Measurements from ENCODE around the gene NRCAM.

The NRCAM gene

DNA sequence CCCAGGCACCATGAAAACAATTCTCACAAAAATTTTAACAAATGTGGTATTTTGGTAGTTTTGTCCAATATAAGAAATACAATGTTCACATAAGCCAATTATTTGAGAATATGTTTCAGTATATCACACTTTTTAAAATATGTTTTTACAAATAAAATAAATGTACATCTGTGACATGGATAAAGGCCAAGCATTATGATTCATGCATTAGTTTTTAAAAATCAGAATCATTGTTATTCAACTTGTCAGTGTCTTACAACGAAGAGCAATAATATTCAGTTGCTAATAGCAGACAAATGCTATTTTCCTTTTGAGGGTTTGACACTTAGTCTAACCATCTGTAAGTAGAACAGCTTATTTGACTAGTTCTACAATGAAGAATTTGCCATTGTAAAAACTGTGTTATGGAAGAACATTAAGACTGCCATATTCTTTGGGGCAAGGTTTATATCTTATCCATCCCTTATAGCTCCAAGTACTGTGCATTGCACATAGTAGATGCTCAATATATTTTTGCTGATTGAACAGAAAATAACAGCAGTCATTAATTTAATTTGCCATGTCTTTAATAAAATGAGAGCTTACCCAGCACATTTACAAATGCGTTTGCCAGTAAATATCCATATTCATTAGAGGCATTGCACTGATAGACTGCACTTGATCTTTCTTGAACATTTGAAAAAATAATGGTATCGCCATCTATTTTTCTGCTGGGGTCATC, 258.7 kb downstream of the NRCAM start (continued):
- TF ChIP-seq PATZ1 (CRISPR knock-in tag; IDR thresholded peaks at IDR 0.05; ENCODE audit: borderline replicate concordance), result no peak
- TF ChIP-seq, protein P1, sequence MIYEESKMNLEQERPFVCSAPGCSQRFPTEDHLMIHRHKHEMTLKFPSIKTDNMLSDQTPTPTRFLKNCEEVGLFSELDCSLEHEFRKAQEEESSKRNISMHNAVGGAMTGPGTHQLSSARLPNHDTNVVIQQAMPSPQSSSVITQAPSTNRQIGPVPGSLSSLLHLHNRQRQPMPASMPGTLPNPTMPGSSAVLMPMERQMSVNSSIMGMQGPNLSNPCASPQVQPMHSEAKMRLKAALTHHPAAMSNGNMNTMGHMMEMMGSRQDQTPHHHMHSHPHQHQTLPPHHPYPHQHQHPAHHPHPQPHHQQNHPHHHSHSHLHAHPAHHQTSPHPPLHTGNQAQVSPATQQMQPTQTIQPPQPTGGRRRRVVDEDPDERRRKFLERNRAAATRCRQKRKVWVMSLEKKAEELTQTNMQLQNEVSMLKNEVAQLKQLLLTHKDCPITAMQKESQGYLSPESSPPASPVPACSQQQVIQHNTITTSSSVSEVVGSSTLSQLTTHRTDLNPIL (CRISPR knock-in tag; IDR thresholded peaks at IDR 0.05; ENCODE audit: low read depth), result no peak

DNA sequence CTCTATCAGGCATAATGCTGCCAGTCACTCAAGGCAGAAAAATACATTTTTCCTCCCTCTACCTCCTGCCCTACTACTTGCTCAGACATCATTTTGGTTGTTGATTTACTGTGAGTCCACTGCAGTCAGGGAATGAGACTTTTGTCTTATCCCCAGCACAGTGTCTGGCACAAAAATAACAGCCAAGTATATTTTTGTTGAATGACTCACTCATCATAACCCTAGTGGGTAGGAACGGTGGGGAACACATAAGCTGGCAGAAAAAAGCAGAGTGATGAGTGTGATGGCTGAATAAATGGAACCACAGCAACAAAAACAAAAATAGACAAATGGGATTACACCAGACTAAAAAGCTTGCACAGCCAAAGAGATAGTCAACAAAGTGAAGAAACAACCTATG, 260.2 kb downstream of the NRCAM start:
- TF ChIP-seq GLIS3 (CRISPR knock-in tag; IDR thresholded peaks at IDR 0.05) (no peak), ZNF565 (CRISPR knock-in tag; conservative IDR thresholded peaks at IDR 0.05; ENCODE audit: low read depth) (no peak), CSRNP3 (CRISPR knock-in tag; IDR thresholded peaks at IDR 0.05) (no peak), SNAI2 (CRISPR knock-in tag; IDR thresholded peaks at IDR 0.05) (no peak), ESRRG (CRISPR knock-in tag; IDR thresholded peaks at IDR 0.05) (no peak), OSR1 (CRISPR knock-in tag; IDR thresholded peaks at IDR 0.05) (no peak), BACH2 (CRISPR knock-in tag; IDR thresholded peaks at IDR 0.05; ENCODE audit: borderline replicate concordance) (no peak), TCF4 (CRISPR knock-in tag; IDR thresholded peaks at IDR 0.05; ENCODE audit: borderline replicate concordance) (no peak), RARB (CRISPR knock-in tag; IDR thresholded peaks at IDR 0.05) (no peak), ZFP30 (CRISPR knock-in tag; IDR thresholded peaks at IDR 0.05) (no peak), ARNTL (CRISPR knock-in tag; IDR thresholded peaks at IDR 0.05; ENCODE audit: borderline replicate concordance, low read depth) (no peak), ZNF70 (CRISPR knock-in tag; IDR thresholded peaks at IDR 0.05) (no peak), TOX (CRISPR knock-in tag; IDR thresholded peaks at IDR 0.05; ENCODE audit: borderline replicate concordance) (no peak), ISL1 (CRISPR knock-in tag; IDR thresholded peaks at IDR 0.05) (no peak), CSDC2 (CRISPR knock-in tag; IDR thresholded peaks at IDR 0.05) (no peak), PATZ1 (CRISPR knock-in tag; IDR thresholded peaks at IDR 0.05; ENCODE audit: borderline replicate concordance) (no peak), ZC3H10 (CRISPR knock-in tag; IDR thresholded peaks at IDR 0.05) (no peak)
- TF ChIP-seq, protein P2, sequence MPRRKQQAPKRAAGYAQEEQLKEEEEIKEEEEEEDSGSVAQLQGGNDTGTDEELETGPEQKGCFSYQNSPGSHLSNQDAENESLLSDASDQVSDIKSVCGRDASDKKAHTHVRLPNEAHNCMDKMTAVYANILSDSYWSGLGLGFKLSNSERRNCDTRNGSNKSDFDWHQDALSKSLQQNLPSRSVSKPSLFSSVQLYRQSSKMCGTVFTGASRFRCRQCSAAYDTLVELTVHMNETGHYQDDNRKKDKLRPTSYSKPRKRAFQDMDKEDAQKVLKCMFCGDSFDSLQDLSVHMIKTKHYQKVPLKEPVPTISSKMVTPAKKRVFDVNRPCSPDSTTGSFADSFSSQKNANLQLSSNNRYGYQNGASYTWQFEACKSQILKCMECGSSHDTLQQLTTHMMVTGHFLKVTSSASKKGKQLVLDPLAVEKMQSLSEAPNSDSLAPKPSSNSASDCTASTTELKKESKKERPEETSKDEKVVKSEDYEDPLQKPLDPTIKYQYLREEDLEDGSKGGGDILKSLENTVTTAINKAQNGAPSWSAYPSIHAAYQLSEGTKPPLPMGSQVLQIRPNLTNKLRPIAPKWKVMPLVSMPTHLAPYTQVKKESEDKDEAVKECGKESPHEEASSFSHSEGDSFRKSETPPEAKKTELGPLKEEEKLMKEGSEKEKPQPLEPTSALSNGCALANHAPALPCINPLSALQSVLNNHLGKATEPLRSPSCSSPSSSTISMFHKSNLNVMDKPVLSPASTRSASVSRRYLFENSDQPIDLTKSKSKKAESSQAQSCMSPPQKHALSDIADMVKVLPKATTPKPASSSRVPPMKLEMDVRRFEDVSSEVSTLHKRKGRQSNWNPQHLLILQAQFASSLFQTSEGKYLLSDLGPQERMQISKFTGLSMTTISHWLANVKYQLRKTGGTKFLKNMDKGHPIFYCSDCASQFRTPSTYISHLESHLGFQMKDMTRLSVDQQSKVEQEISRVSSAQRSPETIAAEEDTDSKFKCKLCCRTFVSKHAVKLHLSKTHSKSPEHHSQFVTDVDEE (CRISPR knock-in tag; IDR thresholded peaks at IDR 0.05), result no peak
- TF ChIP-seq, protein P3, sequence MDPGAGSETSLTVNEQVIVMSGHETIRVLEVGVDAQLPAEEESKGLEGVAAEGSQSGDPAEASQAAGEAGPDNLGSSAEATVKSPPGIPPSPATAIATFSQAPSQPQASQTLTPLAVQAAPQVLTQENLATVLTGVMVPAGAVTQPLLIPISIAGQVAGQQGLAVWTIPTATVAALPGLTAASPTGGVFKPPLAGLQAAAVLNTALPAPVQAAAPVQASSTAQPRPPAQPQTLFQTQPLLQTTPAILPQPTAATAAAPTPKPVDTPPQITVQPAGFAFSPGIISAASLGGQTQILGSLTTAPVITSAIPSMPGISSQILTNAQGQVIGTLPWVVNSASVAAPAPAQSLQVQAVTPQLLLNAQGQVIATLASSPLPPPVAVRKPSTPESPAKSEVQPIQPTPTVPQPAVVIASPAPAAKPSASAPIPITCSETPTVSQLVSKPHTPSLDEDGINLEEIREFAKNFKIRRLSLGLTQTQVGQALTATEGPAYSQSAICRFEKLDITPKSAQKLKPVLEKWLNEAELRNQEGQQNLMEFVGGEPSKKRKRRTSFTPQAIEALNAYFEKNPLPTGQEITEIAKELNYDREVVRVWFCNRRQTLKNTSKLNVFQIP (CRISPR knock-in tag; IDR thresholded peaks at IDR 0.05; ENCODE audit: borderline replicate concordance, low read depth), result no peak
- no peak for ATAC-seq
